ENCODE data around the gene UBE3C. TPM values are rescaled to one million over a fixed set of nuclear protein-coding genes. Genes with fewer than 3 reads are reported as not detected.
"Not testable (repeated sequence)": the region's sequence is repeated elsewhere in the genome, so short reads cannot be mapped to it uniquely, and the experiment has no call there.

The UBE3C gene
- total RNA-seq, 4 donors from 2014 or later: 70.9 to 107 (median 100) TPM

DNA sequence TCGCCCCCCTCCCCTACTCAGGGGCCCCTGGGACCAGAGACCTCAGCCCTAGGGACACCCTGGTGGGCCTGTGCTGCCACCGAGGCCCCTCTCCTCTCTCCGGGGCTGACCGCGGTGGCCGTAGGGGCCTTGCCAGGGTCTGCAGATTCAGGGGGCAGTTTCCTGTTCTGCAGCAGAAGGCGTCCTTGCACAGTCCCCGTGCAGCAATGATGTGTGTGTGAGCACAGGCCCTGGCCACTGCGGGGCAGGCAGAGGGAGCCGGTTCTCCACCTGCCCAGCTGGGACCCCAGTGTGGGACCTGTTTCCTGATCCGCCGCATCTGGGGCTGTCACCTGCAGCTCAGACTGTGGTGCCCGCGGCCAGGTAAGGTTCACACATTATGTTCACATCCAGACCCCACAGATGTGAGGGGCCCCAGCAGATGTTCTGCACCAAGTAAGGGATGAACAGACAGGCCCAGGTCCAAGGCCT is 137.4 kb downstream of the UBE3C start:
- Histone ChIP-seq H3K9me3 (no peaks in the 10 kb centered on the region), H3K4me3 (no peak overlapping the region), H3K27ac (no peak overlapping the region), H3K4me1 (peaks cover 0 to 47% (median 15%) of the 10 kb centered on the region in 3 donors), H3K27me3 (peaks cover 42% of the 10 kb centered on the region), H3K36me3 (peaks cover 0 to under 1% of the 10 kb centered on the region in 2 donors)
- WGBS, 2 donors (ENCODE audit: low coverage in 1 of 2): no CpG with 5 or more reads among the region's 14 CpGs
- TF ChIP-seq POLR2A (IDR thresholded peaks at IDR 0.05) (no peak), EP300 (IDR thresholded peaks at IDR 0.05) (no peak), POLR2AphosphoS5 (IDR thresholded peaks at IDR 0.05) (no peak)
- TF ChIP-seq, protein P1, sequence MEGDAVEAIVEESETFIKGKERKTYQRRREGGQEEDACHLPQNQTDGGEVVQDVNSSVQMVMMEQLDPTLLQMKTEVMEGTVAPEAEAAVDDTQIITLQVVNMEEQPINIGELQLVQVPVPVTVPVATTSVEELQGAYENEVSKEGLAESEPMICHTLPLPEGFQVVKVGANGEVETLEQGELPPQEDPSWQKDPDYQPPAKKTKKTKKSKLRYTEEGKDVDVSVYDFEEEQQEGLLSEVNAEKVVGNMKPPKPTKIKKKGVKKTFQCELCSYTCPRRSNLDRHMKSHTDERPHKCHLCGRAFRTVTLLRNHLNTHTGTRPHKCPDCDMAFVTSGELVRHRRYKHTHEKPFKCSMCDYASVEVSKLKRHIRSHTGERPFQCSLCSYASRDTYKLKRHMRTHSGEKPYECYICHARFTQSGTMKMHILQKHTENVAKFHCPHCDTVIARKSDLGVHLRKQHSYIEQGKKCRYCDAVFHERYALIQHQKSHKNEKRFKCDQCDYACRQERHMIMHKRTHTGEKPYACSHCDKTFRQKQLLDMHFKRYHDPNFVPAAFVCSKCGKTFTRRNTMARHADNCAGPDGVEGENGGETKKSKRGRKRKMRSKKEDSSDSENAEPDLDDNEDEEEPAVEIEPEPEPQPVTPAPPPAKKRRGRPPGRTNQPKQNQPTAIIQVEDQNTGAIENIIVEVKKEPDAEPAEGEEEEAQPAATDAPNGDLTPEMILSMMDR (IDR thresholded peaks at IDR 0.05): no peak
- ATAC-seq: no peak

DNA sequence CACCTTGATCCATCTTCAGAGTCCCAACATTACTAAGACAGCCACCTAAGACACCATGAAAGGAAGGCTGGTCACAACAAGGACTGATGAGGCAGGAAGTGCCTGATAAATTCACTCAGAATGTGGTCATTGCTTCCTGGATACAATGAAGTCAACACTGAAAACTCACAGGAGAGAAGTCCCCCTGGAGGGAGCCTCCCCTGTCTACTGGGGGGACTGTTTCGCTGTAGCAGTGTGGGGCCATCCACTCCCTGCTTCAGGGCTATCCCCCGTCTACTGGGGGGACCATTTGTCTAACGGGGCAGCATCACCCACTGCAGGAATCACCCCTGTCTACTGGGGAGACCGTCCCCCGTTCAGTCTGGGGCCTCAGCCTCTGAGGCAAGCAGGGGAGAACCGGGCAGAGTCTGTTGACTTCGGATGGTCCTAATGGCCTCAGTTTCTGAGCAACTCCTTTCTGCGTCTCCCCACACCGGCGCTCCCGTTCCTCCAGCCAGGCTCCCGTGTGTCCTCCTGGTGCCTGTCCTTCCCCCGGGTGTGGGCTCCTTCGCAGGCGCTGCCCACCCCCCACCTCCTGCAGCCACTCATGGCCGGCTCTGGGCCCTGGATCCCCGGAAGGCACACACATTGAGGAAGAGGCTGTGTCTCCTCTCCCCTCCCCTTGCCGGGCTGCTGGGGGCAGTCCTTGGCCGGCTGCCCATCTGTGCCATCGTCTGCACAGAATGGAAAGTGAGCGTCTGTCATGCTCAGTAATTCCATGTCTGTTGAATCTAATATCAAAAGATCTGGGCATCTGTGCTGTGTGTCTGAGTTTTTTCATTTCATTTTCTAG is 138.2 kb downstream of the UBE3C start:
- no peaks in the 10 kb centered on the region for H3K9me3 ChIP-seq
- H3K36me3 ChIP-seq: no peaks in the 10 kb centered on the region
- peak overlapping the region in 1 of 4 donors; percentile 42 for H3K27ac ChIP-seq
- peaks cover 0 to 40% (median 15%) of the 10 kb centered on the region in 3 donors for H3K4me1 ChIP-seq
- TF ChIP-seq, protein P1 (IDR thresholded peaks at IDR 0.05): no peak
- TF ChIP-seq EP300 (IDR thresholded peaks at IDR 0.05): no peak
- TF ChIP-seq POLR2AphosphoS5 (IDR thresholded peaks at IDR 0.05): no peak
- no peak for TF ChIP-seq POLR2A (IDR thresholded peaks at IDR 0.05)
- no peak for ATAC-seq
- peaks cover 50% of the 10 kb centered on the region for H3K27me3 ChIP-seq
- H3K4me3 ChIP-seq: peak overlapping the region in 1 of 2 donors; percentile 2
- 19 to 53% methylated on average over 5 to 10 of the region's 21 CpGs for WGBS, 2 donors (ENCODE audit: low coverage in 1 of 2)

DNA sequence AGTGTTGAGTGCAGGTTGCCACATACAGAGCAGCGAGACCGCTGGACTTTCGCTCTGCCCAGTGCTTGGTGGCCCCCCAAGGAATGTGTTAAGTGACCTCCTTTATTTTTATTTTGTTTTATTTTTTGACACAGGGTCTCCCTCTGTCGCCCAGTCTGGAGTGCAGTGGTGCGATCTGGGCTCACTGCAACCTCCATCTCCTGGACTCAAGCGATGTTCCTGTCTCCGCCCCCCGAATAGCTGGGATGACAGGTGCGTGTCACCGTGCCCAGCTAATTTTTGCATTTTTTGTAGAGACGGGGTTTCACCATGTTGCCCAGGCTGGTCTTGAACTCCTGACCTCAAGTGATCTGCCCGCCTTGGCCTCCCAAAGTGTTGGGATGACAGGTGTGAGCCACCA is 138.8 kb downstream of the UBE3C start:
- peaks cover 54% of the 10 kb centered on the region for H3K27me3 ChIP-seq

DNA sequence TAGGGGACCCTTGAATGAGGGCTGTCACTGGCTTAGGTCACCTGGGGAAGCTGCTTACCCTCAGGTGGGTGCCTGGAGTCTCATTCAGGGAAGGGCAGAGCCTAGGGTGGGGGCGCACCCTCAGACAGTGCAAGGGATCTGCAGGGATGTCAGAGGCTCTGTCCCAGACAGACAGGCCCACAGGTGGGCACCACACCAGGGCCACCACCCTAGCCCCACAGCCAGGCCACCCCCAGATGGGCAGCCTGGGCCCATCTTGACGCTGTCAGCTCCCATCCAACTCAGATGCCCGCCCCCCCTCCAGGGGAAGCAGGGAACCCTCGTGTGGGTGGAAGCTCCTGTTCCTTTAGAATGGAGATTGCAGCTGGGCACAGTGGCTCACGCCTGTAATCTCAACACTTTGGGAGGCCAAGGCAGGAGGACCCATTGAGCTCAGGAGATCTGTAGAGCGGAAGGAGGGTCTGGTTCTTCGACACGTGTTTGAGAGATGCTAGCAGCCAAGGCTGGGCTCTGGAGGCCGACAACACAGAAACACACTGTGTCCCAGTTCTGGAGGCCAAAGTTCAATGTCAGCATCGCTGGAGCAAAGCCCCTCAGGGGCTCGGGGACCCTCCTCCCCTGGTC is 139.6 kb downstream of the UBE3C start:
- 100% methylated on average over 1 of the region's 11 CpGs; no CpG with 5 or more reads in 1 of the 2 donors for WGBS, 2 donors (ENCODE audit: low coverage in 1 of 2)

More for the DNA sequence above, 138.8 kb downstream of the UBE3C start:
- H3K36me3 ChIP-seq, H3K9me3 ChIP-seq, H3K4me3 ChIP-seq, H3K27ac ChIP-seq, ATAC-seq: not testable (repeated sequence)
- 91 to 93% methylated on average over 5 to 12 of the region's 12 CpGs for WGBS, 2 donors (ENCODE audit: low coverage in 1 of 2)
- H3K4me1 ChIP-seq: peaks cover 0 to 34% (median 12%) of the 10 kb centered on the region in 3 donors

More for the DNA sequence above, 139.6 kb downstream of the UBE3C start:
- no peak for ATAC-seq
- H3K4me3 ChIP-seq: no peak overlapping the region
- no peaks in the 10 kb centered on the region for H3K9me3 ChIP-seq
- H3K36me3 ChIP-seq: no peaks in the 10 kb centered on the region
- H3K27me3 ChIP-seq: peaks cover 54% of the 10 kb centered on the region
- TF ChIP-seq POLR2A (IDR thresholded peaks at IDR 0.05) (no peak), POLR2AphosphoS5 (IDR thresholded peaks at IDR 0.05) (no peak), EP300 (IDR thresholded peaks at IDR 0.05) (no peak)
- TF ChIP-seq, protein P1 (IDR thresholded peaks at IDR 0.05): no peak
- peaks cover 0 to 27% (median 11%) of the 10 kb centered on the region in 3 donors for H3K4me1 ChIP-seq
- peak overlapping the region in 1 of 4 donors; percentile 61 for H3K27ac ChIP-seq

All from gastroesophageal sphincter (tissue), 4 donors.